GM23248 (cell line): ENCODE results near the gene MYO3A.

Source experiments
- EZH2 ChIP-seq: fragments of 200-600 bp; sonication (generic); IDR thresholded peaks from 2 replicates; pipeline ENCODE4 v1.6.1; 2018; ENCODE audit warnings: antibody characterized with exemption, mild to moderate bottlenecking; ENCODE audit not compliant: insufficient read depth, poor library complexity, severe bottlenecking
- EZH2phosphoT487 ChIP-seq: fragments of 200-600 bp; sonication (generic); IDR thresholded peaks from 2 replicates; pipeline ENCODE4 v1.6.1; 2018; ENCODE audit warnings: antibody characterized with exemption, moderate library complexity, mild to moderate bottlenecking, low read depth; ENCODE audit not compliant: insufficient read depth

DNA sequence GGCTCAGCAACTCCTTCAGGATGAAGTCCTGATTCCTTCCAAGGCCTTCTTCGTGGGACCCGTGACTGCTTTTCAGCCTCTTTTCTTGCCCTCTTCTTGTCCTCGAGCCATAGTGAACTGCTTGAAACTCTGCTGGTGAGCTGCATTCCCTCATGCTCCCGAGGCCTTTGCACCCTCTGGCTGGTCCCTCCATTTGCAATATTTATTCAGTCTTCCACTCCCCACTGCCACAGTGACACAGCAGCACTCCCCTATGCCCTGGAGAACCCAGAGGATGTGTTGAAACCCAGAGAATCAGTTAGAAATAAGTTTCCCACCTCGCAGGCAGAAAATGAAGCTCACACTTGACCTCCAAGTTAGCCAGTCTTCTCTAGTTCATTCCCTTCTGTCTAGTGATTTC is 260.2 kb downstream of the MYO3A start:
- no peak for TF ChIP-seq EZH2
- no peak for TF ChIP-seq EZH2phosphoT487
